ENCODE results near the gene PMM1. TPM values are rescaled to one million over a fixed set of nuclear protein-coding genes. Genes with fewer than 3 reads are reported as not detected.

PMM1 gene
- total RNA-seq, 1 experiment from 2014 or later: 19.8 TPM

DNA sequence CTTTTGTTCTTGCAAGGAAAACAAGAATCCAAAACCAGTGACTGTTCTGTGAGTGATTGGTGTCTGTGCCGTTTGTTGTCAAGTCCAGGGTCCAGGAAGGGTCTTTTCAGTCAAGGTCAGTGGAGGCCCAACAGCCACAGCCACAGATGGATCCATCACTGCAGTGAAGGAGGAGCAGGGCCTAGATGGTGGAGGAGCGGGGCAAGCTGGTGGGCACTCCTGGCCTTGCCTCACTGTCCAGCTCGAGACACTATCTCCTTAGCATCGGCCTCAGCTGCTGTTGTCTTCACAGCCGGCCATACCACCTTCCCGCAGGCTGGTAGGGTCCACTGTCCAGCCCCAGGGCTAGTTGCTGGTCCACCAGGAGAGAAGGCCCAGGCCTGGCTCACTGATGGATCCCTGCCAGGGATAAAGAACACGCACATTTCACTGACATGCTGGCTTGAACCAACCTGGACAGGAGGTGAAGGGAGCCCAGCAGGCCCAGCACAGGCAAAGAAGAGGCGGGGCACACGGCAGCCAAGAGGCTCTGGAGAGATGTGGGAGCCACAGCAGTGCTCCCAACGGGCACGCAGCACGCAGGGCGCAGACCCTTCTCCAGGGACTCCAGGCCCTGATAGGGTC lies 60.6 kb downstream of the PMM1 start:
- Mint-ChIP-seq H3K27ac (no peak overlapping the region), H3K9me3 (no peaks in the 10 kb centered on the region), H3K4me1 (peaks cover 2 to 9% of the 10 kb centered on the region in 2 experiments; a peak in 3 of 4 replicates), H3K4me3 (no peak overlapping the region), H3K36me3 (ENCODE audit: insufficient read depth in 1 of 3, low read depth in 3 of 3) (peaks cover 20 to 84% (median 57%) of the 10 kb centered on the region in 3 experiments), H3K27me3 (ENCODE audit: low read depth) (peaks cover 3% of the 10 kb centered on the region; the same call in 1 of the 2 replicates)
- Histone ChIP-seq H3K18ac (ENCODE audit: insufficient read length, low read depth, low read length) (no peak overlapping the region), H3K9me3 (ENCODE audit: control insufficient read depth, low read depth, low read length) (no peaks in the 10 kb centered on the region), H2BK5ac (ENCODE audit: insufficient read length, low read length) (no peak overlapping the region), H3K27ac (ENCODE audit: insufficient read length, low read depth, low read length) (no peak overlapping the region), H3K23ac (ENCODE audit: insufficient read length, low read depth, low read length) (no peak overlapping the region), H3K4me1 (ENCODE audit: insufficient read depth, low read length) (no peaks in the 10 kb centered on the region), H2AK5ac (ENCODE audit: insufficient read length, low read length) (no peak overlapping the region), H2BK120ac (ENCODE audit: low read depth, low read length, poor library complexity, severe bottlenecking) (no peak overlapping the region), H2BK15ac (ENCODE audit: low read depth, low read length) (no peak overlapping the region), H4K8ac (replicated peaks; ENCODE audit: insufficient read length, low read depth, low read length) (no peak overlapping the region), H2BK20ac (ENCODE audit: low read depth, low read length, poor library complexity, severe bottlenecking) (no peak overlapping the region), H3K79me1 (ENCODE audit: insufficient read depth, low read depth, low read length, poor library complexity, severe bottlenecking) (no peaks in the 10 kb centered on the region), H3K56ac (ENCODE audit: insufficient read length, low read depth, low read length) (no peak overlapping the region), H3K27me3 (ENCODE audit: insufficient read depth, low read length) (no peaks in the 10 kb centered on the region), H4K5ac (ENCODE audit: insufficient read length, low read depth, low read length) (no peak overlapping the region), H2BK12ac (ENCODE audit: insufficient read length, low read depth, low read length) (no peak overlapping the region), H2AFZ (ENCODE audit: low read length) (no peak overlapping the region), H3K4ac (ENCODE audit: low read depth, low read length) (no peak overlapping the region), H4K91ac (ENCODE audit: insufficient read length, low read depth, low read length) (no peak overlapping the region), H3K9ac (ENCODE audit: extremely low read depth, insufficient read length, low read length) (no peak overlapping the region), H3T11ph (ENCODE audit: low read length) (no peak overlapping the region), H3K23me2 (ENCODE audit: insufficient read length, low read depth, low read length, poor library complexity, severe bottlenecking) (no peaks in the 10 kb centered on the region), H3K4me2 (ENCODE audit: insufficient read depth, insufficient read length, low read length) (no peak overlapping the region), H3K79me2 (ENCODE audit: insufficient read depth, low read length) (no peaks in the 10 kb centered on the region), H3K14ac (ENCODE audit: insufficient read depth, low read length) (no peak overlapping the region), H4K20me1 (ENCODE audit: control insufficient read depth, insufficient read depth, insufficient read length) (no peaks in the 10 kb centered on the region)
- WGBS (ENCODE audit: extremely low coverage, insufficient read length, low lambda C conversion rate): no CpG with 5 or more reads among the region's 13 CpGs
- no peak for DNase-seq
- no peak for TF ChIP-seq CTCF (conservative IDR thresholded peaks at IDR 0.05)
